ENCODE results near the gene PARD3B. TPM values are rescaled to one million over a fixed set of nuclear protein-coding genes. Genes with fewer than 3 reads are reported as not detected.

Gene PARD3B
- total and polyA plus RNA-seq, 10 of the 15 experiments (the other 5 are each of a cell fraction or from before 2014, with no cell fraction given): 0.01 to 0.54 (median 0.07) TPM; not detected in 7

DNA sequence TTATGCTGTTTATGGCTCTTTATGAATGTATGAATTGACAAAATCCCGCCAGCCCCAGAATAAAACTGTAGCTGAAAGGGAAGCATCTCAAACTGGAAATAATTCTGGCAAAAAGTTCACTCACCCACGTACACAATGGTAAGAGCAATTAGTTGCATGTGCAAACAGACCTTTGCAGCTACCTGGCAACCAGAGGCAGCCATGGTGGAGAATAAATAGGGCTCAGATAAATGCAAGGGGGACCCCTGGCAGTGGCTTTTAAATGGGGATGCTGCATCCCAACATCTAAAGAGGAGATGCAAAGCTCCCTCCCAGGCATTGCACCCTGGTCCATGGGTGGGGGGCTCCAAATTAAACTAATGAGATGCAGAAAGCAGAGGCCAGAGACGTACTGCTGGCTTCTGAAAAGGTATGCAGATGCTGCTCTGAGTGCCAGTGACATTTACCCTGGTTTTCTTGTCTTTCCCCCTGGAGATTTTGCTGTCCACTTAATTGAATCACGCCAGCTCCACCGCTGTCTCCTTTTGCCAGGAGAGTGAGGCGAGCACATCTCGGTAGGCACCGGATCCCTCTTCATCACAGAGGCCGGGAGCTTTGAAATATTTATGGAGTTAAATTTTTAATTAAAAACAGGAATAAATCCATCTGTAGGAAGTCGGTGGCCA, 1010.4 kb downstream of the PARD3B start:
- SMC1A ChIA-PET (ENCODE audit: uncharacterized antibody, unreplicated experiment): no interaction called here
- H3K79me2 ChIP-seq (ENCODE audit: control insufficient read depth, insufficient read depth, low read length): no peaks in the 10 kb centered on the region
- no peak overlapping the region for H3K9ac ChIP-seq (ENCODE audit: control insufficient read depth, insufficient read depth, low read length)
- no peak for FAIRE-seq
- H3K4me2 ChIP-seq (ENCODE audit: control insufficient read depth, insufficient read depth): no peak overlapping the region
- no peak for DNase-seq (ENCODE audit: low read depth, low spot score)
- H4K20me1 ChIP-seq (ENCODE audit: control insufficient read depth, insufficient read depth): no peaks in the 10 kb centered on the region
- no peak overlapping the region for H2AFZ ChIP-seq (ENCODE audit: control insufficient read depth, low read depth, low read length)
- no peak overlapping the region for H3K4me3 ChIP-seq
- H3K27ac ChIP-seq (ENCODE audit: control insufficient read depth, insufficient read depth): no peak overlapping the region
- H3K27me3 ChIP-seq (replicated peaks in 1 of 2; ENCODE audit: control insufficient read depth in 2 of 2, insufficient read depth in 2 of 2, low read length in 1 of 2): peaks cover 0 to 1% of the 10 kb centered on the region in 2 experiments; a peak in 2 of 4 replicates
- RAD21 ChIA-PET (ENCODE audit: unreplicated experiment): no interaction called here
- TF ChIP-seq, protein P1, sequence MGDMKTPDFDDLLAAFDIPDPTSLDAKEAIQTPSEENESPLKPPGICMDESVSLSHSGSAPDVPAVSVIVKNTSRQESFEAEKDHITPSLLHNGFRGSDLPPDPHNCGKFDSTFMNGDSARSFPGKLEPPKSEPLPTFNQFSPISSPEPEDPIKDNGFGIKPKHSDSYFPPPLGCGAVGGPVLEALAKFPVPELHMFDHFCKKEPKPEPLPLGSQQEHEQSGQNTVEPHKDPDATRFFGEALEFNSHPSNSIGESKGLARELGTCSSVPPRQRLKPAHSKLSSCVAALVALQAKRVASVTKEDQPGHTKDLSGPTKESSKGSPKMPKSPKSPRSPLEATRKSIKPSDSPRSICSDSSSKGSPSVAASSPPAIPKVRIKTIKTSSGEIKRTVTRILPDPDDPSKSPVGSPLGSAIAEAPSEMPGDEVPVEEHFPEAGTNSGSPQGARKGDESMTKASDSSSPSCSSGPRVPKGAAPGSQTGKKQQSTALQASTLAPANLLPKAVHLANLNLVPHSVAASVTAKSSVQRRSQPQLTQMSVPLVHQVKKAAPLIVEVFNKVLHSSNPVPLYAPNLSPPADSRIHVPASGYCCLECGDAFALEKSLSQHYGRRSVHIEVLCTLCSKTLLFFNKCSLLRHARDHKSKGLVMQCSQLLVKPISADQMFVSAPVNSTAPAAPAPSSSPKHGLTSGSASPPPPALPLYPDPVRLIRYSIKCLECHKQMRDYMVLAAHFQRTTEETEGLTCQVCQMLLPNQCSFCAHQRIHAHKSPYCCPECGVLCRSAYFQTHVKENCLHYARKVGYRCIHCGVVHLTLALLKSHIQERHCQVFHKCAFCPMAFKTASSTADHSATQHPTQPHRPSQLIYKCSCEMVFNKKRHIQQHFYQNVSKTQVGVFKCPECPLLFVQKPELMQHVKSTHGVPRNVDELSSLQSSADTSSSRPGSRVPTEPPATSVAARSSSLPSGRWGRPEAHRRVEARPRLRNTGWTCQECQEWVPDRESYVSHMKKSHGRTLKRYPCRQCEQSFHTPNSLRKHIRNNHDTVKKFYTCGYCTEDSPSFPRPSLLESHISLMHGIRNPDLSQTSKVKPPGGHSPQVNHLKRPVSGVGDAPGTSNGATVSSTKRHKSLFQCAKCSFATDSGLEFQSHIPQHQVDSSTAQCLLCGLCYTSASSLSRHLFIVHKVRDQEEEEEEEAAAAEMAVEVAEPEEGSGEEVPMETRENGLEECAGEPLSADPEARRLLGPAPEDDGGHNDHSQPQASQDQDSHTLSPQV (IDR thresholded peaks at IDR 0.05): no peak
- TF ChIP-seq BCL11A (IDR thresholded peaks at IDR 0.05; ENCODE audit: low read depth, low read length) (no peak), ZBTB4 (CRISPR knock-in tag; IDR thresholded peaks at IDR 0.05) (no peak)
- in situ Hi-C loops (cut with MboI) (no loop called here), intact Hi-C loops (cut with micrococcal nuclease; ENCODE audit: unreplicated experiment) (no loop called here)
- WGBS (ENCODE audit: insufficient coverage, insufficient replicate concordance, low lambda C conversion rate, missing lambda C conversion rate): 14% methylated on average over 10 of the region's 10 CpGs
- BruUV-seq (replicated peaks): no TSS peak
- ATAC-seq: no peak
- H3K4me1 ChIP-seq (ENCODE audit: control insufficient read depth, insufficient read depth, low read length): no peaks in the 10 kb centered on the region
- no peaks in the 10 kb centered on the region for H3K36me3 ChIP-seq (ENCODE audit: control insufficient read depth in 2 of 2, insufficient read depth in 2 of 2, low read length in 1 of 2)
- no peaks in the 10 kb centered on the region for H3K9me3 ChIP-seq (replicated peaks; ENCODE audit: control insufficient read depth, insufficient read depth, low read length)
- CTCF ChIA-PET: no interaction called here
- POLR2A ChIA-PET: no interaction called here
